ENCODE data around the gene DGUOK.
A peak's percentile ranks its signal among the peaks of the same experiment; 100 is the strongest.

The DGUOK gene

GRCh38 chr2:73946666-73947065, 20.0 kb downstream of the DGUOK start:
- TF ChIP-seq, protein P1, sequence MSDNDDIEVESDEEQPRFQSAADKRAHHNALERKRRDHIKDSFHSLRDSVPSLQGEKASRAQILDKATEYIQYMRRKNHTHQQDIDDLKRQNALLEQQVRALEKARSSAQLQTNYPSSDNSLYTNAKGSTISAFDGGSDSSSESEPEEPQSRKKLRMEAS (IDR thresholded peaks at IDR 0.05; ENCODE audit: low read depth, low read length), result no peak
- TF ChIP-seq MYC (IDR thresholded peaks at IDR 0.05; ENCODE audit: low read depth, low read length) (no peak), CTCF (IDR thresholded peaks at IDR 0.05; ENCODE audit: low read depth, low read length) (no peak), POLR2A (IDR thresholded peaks at IDR 0.05; ENCODE audit: extremely low read depth, insufficient read length) (no peak)

GRCh38 chr2:73947412-73948018, 20.8 kb downstream of the DGUOK start:
- no peak for DNase-seq (ENCODE audit: low read depth)

More at GRCh38 chr2:73946666-73947065, 20.0 kb downstream of the DGUOK start:
- no peak for DNase-seq (ENCODE audit: low read depth)
- no peak overlapping the region for H3K4me3 ChIP-seq (ENCODE audit: low read depth, low read length)

GRCh38 chr2:73949802-73950201, 23.1 kb downstream of the DGUOK start:
- TF ChIP-seq MYC (IDR thresholded peaks at IDR 0.05; ENCODE audit: low read depth, low read length), result no peak
- no peak for TF ChIP-seq CTCF (IDR thresholded peaks at IDR 0.05; ENCODE audit: low read depth, low read length)
- TF ChIP-seq, protein P1 (IDR thresholded peaks at IDR 0.05; ENCODE audit: low read depth, low read length), result no peak
- TF ChIP-seq POLR2A (IDR thresholded peaks at IDR 0.05; ENCODE audit: extremely low read depth, insufficient read length), result no peak
- no peak for DNase-seq (ENCODE audit: low read depth)
- H3K4me3 ChIP-seq (ENCODE audit: low read depth, low read length), result no peak overlapping the region

More at GRCh38 chr2:73947412-73948018, 20.8 kb downstream of the DGUOK start:
- TF ChIP-seq, protein P1 (IDR thresholded peaks at IDR 0.05; ENCODE audit: low read depth, low read length), result no peak
- no peak for TF ChIP-seq MYC (IDR thresholded peaks at IDR 0.05; ENCODE audit: low read depth, low read length)
- TF ChIP-seq POLR2A (IDR thresholded peaks at IDR 0.05; ENCODE audit: extremely low read depth, insufficient read length), result no peak
- no peak for TF ChIP-seq CTCF (IDR thresholded peaks at IDR 0.05; ENCODE audit: low read depth, low read length)
- H3K4me3 ChIP-seq (ENCODE audit: low read depth, low read length), result no peak overlapping the region

GRCh38 chr2:73952499-73953446, 26.1 kb downstream of the DGUOK start:
- TF ChIP-seq POLR2A (IDR thresholded peaks at IDR 0.05; ENCODE audit: extremely low read depth, insufficient read length), result no peak
- H3K4me3 ChIP-seq (ENCODE audit: low read depth, low read length), result no peak overlapping the region
- DNase-seq (ENCODE audit: low read depth), result peak; percentile 68

GRCh38 chr2:73956218-73956865, 29.7 kb downstream of the DGUOK start:
- no peak for DNase-seq (ENCODE audit: low read depth)
- TF ChIP-seq, protein P1 (IDR thresholded peaks at IDR 0.05; ENCODE audit: low read depth, low read length), result no peak
- TF ChIP-seq CTCF (IDR thresholded peaks at IDR 0.05; ENCODE audit: low read depth, low read length) (no peak), MYC (IDR thresholded peaks at IDR 0.05; ENCODE audit: low read depth, low read length) (no peak), POLR2A (IDR thresholded peaks at IDR 0.05; ENCODE audit: extremely low read depth, insufficient read length) (no peak)
- H3K4me3 ChIP-seq (ENCODE audit: low read depth, low read length), result no peak overlapping the region

GRCh38 chr2:73961274-73961673, 34.6 kb downstream of the DGUOK start:
- no peak for DNase-seq (ENCODE audit: low read depth)
- TF ChIP-seq MYC (IDR thresholded peaks at IDR 0.05; ENCODE audit: low read depth, low read length), result no peak
- no peak overlapping the region for H3K4me3 ChIP-seq (ENCODE audit: low read depth, low read length)

Measured in NB4 (cell line).